GM12892 (cell line): ENCODE measurements around the gene CEACAM8.

Experiments used
- POLR2A ChIP-seq: IDR thresholded peaks from 2 replicates; pipeline ENCODE4 v1.6.1; 2011; ENCODE audit warnings: low read depth, low read length, control low read depth
- POLR2AphosphoS5 ChIP-seq: IDR thresholded peaks from 2 replicates; pipeline ENCODE4 v1.6.1; 2011; ENCODE audit warnings: low read depth, low read length, control low read depth
- TAF1 ChIP-seq: IDR thresholded peaks from 2 replicates; pipeline ENCODE4 v1.6.1; 2011; ENCODE audit warnings: low read depth, mild to moderate bottlenecking, control low read depth, low read length, borderline replicate concordance

DNA sequence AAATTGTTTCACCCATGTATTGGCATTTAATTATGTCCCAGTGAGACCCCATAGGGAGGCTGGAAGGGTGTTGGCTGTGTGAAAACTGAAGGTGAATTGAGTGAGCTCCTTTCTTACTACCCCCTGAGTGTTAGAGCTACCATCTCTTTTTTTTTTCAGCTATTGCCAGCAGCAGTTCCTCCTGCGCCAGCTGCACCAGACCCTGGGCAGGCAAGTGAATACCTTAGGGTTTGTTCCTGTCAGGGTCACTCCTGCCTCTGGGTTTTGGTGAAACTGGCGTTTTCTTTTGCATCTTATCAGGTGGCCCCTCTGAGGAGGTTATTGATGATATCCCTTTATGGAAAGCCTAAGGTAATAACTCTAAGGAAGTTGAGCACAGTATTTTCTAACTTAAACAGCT is 25.5 kb downstream of the CEACAM8 start:
- TF ChIP-seq POLR2A, result no peak
- TF ChIP-seq POLR2AphosphoS5, result no peak
- no peak for TF ChIP-seq TAF1
